Measurements from ENCODE around the gene HNRNPF. TPM values are rescaled to one million over a fixed set of nuclear protein-coding genes. Genes with fewer than 3 reads are reported as not detected.

Gene HNRNPF
- total RNA-seq, 2 experiments from 2014 or later, result 504 to 518 TPM

- H3K36me3 Mint-ChIP-seq, result no peaks in the 10 kb centered on the region
- H3K9me3 Mint-ChIP-seq, result no peaks in the 10 kb centered on the region
- DNase-seq, result no peak
- CTCF ChIA-PET, result interaction anchor here (1.0 kb wide), 1 partner anchor 81 kb away, joined by 3 read pairs; no protein-coding TSS in a partner anchor
- no peak overlapping the region for H3K27ac Mint-ChIP-seq
- POLR2A ChIA-PET, result no interaction called here
- H3K4me1 Mint-ChIP-seq (ENCODE audit: low read depth), result peaks cover 2% of the 10 kb centered on the region
- intact Hi-C loops (cut with micrococcal nuclease), result no loop called here
- H3K27me3 Mint-ChIP-seq, result no peaks in the 10 kb centered on the region
- no peak overlapping the region for H3K4me3 Mint-ChIP-seq
Observed at GRCh38 chr10:43373461-43373860, 35.5 kb downstream of the HNRNPF start.

- H3K27ac Mint-ChIP-seq, result no peak overlapping the region
- H3K27me3 Mint-ChIP-seq, result no peaks in the 10 kb centered on the region
- intact Hi-C loops (cut with micrococcal nuclease), result no loop called here
- H3K4me3 Mint-ChIP-seq, result no peak overlapping the region
- ChIA-PET CTCF (interaction anchor here (0.6 kb wide), 1 partner anchor 523 kb away, joined by 3 read pairs; no protein-coding TSS in a partner anchor), POLR2A (no interaction called here)
- no peaks in the 10 kb centered on the region for H3K9me3 Mint-ChIP-seq
- H3K4me1 Mint-ChIP-seq (ENCODE audit: low read depth), result peaks cover 2% of the 10 kb centered on the region
- no peaks in the 10 kb centered on the region for H3K36me3 Mint-ChIP-seq
- no peak for DNase-seq
Observed at GRCh38 chr10:43372765-43373361, 36.1 kb downstream of the HNRNPF start.

GRCh38 chr10:43371418-43371817 lies 37.6 kb downstream of the HNRNPF start, which contains the start of gene FXYD4:
FXYD4 (plus strand) TSS chr10:43371636; CDS start chr10:43373747, 2,111 bp downstream.
- H3K4me1 Mint-ChIP-seq (ENCODE audit: low read depth), result peaks cover 2% of the 10 kb centered on the region
- ChIA-PET CTCF (no interaction called here), POLR2A (no interaction called here)
- intact Hi-C loops (cut with micrococcal nuclease), result no loop called here
- H3K36me3 Mint-ChIP-seq, result no peaks in the 10 kb centered on the region
- no peaks in the 10 kb centered on the region for H3K27me3 Mint-ChIP-seq
- DNase-seq, result no peak
- no peak within 1 kb of the TSS for H3K4me3 Mint-ChIP-seq
- H3K27ac Mint-ChIP-seq, result no peak within 1 kb of the TSS
- H3K9me3 Mint-ChIP-seq, result no peaks in the 10 kb centered on the region

DNA sequence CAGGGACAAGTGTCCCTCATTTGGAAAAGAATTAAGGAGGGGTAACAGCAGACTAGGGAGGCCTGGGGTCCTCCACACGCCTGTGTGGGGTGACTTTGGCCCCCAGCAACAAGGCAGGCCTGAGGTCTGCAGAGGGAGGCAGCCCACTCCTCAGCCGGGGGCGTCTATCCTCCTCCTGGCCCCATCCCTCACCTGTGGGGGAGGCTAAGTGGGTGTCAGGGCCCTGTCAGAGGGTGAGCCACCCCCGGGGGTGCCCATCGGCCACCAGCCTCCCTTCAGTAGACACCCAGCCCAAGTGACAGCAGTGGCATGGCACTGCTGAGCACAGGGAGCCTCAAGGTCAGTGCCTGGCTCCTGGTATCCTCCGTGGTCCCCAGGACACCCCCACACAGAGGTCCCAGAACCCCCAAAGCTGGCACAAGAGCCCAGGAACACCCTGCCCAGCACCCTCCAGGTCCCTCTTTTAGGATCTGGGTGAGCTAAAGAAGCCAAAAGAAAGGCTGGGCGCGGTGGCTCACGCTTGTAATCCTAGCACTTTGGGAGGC lies 38.2 kb downstream of the HNRNPF start:
- H3K27ac Mint-ChIP-seq, result no peak overlapping the region
- peaks cover 2% of the 10 kb centered on the region for H3K4me1 Mint-ChIP-seq (ENCODE audit: low read depth)
- H3K36me3 Mint-ChIP-seq, result no peaks in the 10 kb centered on the region
- ChIA-PET CTCF (interaction anchor here (0.6 kb wide), 1 partner anchor 16 kb away, joined by 4 read pairs; no protein-coding TSS in a partner anchor), POLR2A (no interaction called here)
- H3K9me3 Mint-ChIP-seq, result no peaks in the 10 kb centered on the region
- no peak overlapping the region for H3K4me3 Mint-ChIP-seq
- no peak for DNase-seq
- H3K27me3 Mint-ChIP-seq, result no peaks in the 10 kb centered on the region
- intact Hi-C loops (cut with micrococcal nuclease), result no loop called here

DNA sequence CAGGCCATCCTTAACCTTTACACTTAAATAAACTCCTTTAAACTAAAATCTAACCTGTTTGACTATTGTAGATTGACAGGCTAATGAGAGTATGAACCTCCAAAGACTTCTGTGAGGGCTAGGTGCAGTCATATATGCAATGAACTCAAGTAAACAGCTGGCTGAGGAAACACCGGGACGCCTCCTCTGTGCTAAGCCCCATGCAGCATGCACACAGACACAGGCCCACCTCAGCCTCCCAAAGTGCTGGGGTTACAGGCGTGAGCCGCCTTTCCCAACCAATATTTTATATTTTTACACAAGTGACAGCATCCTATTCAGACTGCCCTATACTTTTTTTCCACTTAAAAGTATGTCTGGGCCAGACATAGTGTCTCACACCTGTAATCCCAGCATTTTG lies 39.1 kb downstream of the HNRNPF start:
- no peaks in the 10 kb centered on the region for H3K9me3 Mint-ChIP-seq
- intact Hi-C loops (cut with micrococcal nuclease), result loop anchor here (10.0 kb wide), 2 partner anchors 505 to 565 kb away; no protein-coding TSS in a partner anchor
- no peaks in the 10 kb centered on the region for H3K36me3 Mint-ChIP-seq
- ChIA-PET CTCF (interaction anchor here (0.6 kb wide), 1 partner anchor 15 kb away, joined by 4 read pairs; no protein-coding TSS in a partner anchor), POLR2A (no interaction called here)
- H3K27ac Mint-ChIP-seq, result no peak overlapping the region
- H3K27me3 Mint-ChIP-seq, result no peaks in the 10 kb centered on the region
- peaks cover 2% of the 10 kb centered on the region for H3K4me1 Mint-ChIP-seq (ENCODE audit: low read depth)
- no peak for DNase-seq
- no peak overlapping the region for H3K4me3 Mint-ChIP-seq

DNA sequence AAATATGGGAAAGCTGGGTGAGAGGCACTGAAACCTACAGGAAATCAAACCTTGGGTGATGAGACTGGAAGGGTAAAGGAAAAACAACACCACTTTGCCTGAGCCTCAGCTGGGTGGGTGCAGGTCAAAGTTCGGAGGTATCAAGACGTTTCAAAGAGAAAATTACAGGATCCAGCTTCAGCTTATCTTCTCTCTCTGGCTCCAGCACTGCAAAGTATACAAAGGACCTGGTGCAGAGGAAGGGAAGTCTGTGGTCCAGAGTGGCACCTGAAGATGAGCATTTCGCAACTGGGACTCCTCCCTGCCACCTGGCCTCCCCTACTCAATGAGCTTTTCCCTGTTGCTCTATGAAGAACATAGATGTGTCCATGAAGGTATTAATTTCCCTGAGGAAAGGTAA lies 44.0 kb downstream of the HNRNPF start:
- no peak for DNase-seq
- H3K36me3 Mint-ChIP-seq, result peaks cover 7% of the 10 kb centered on the region
- POLR2A ChIA-PET, result no interaction called here
- no peak overlapping the region for H3K27ac Mint-ChIP-seq
- CTCF ChIA-PET, result interaction anchor here (0.6 kb wide), 1 partner anchor 97 kb away, joined by 3 read pairs; no protein-coding TSS in a partner anchor
- peaks cover 18% of the 10 kb centered on the region for H3K4me1 Mint-ChIP-seq (ENCODE audit: low read depth)
- H3K27me3 Mint-ChIP-seq, result no peaks in the 10 kb centered on the region
- no peak overlapping the region for H3K4me3 Mint-ChIP-seq
- H3K9me3 Mint-ChIP-seq, result no peaks in the 10 kb centered on the region
- intact Hi-C loops (cut with micrococcal nuclease), result loop anchor here (10.0 kb wide), 2 partner anchors 500 to 560 kb away; no protein-coding TSS in a partner anchor

DNA sequence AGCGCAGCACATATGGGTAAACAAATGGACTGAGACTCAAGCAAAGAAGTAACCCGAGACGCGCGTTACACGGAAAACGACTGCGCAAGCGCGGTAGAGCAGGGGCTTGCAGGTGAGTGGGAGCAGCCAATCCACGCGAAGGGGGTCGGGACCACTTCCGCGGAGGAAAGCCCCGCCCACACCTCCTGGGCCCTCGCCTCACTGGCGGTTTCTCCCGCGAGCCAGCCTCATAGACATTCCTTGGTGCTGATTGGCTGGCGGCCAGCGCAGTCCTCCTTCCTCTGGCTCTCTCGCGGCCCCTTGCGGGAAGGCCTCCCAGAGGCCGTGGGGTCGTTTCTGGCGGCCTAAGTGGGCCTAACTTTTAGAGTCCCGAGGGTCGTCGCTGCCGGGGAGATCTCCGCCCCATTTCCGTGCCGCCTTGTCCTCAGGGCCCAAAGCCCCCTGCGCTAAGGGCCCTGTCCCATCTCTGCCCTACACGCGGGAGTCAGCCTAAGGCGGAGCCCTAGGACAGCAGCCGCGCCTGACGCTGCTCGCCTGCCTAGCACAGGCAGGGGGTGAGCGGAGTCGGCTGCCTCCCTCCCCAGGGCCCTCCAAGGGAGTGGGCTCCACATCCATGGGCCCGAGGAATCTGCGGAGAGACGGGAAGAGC lies 46.7 kb downstream of the HNRNPF start:
- H3K36me3 Mint-ChIP-seq, result peaks cover 8% of the 10 kb centered on the region
- H3K4me1 Mint-ChIP-seq (ENCODE audit: low read depth), result peaks cover 20% of the 10 kb centered on the region

DNA sequence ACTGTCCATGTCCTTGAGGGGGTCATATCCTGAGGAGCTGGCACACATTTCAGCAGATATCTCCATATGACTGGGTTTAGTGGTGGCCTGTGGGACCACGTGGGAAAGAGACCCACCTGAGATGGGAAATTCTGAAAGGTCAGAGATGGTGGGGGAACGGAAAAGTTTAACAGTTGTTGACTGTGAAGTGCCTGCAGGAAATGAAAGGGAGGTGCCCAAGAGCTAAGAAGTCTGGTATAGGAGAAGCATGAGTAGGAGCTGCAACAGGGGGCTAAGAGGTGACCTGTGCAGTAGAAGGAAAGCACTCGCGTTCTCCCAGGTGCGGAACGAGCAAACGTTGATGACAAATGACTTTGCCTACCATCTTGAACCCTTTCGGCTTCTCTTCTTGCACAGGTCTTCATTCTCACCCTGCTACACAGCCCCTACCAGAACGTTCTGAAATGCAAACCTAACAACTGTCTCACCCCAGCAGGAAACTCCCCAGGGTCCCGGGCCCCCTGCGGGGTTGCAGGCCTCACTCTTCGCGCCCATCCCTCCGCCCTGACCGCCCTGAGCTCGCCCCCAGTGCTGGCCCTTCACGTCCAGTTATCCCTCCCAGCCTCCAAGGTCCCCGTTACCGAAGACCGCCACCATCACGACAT lies 47.3 kb downstream of the HNRNPF start:
- H3K4me3 Mint-ChIP-seq, result peak overlapping the region; percentile 98
- intact Hi-C loops (cut with micrococcal nuclease), result loop anchor here (1.0 to 10.0 kb wide), 6 partner anchors 38 to 723 kb away; partner anchors contain the start of genes HNRNPF and ZNF33B
- peak; percentile 51 for DNase-seq

More for the DNA sequence above, 46.7 kb downstream of the HNRNPF start:
- intact Hi-C loops (cut with micrococcal nuclease), result loop anchor here (1.0 to 10.0 kb wide), 6 partner anchors 37 to 724 kb away; partner anchors contain the start of genes HNRNPF and ZNF33B
- CTCF ChIA-PET, result interaction anchor here (0.7 to 1.4 kb wide), 5 partner anchors 9 to 74 kb away, joined by 3 to 4 read pairs (median 3); partner anchors contain the start of gene ZNF487
- no peaks in the 10 kb centered on the region for H3K27me3 Mint-ChIP-seq
- peak overlapping the region; percentile 98 for H3K27ac Mint-ChIP-seq
- peak; percentile 99 for DNase-seq
- no peaks in the 10 kb centered on the region for H3K9me3 Mint-ChIP-seq
- POLR2A ChIA-PET, result interaction anchor here (0.6 to 1.6 kb wide), 7 partner anchors 8 to 241 kb away, joined by 3 to 6 read pairs (median 3); partner anchors contain the start of gene HNRNPF
- peak overlapping the region; percentile 98 for H3K4me3 Mint-ChIP-seq

DNA sequence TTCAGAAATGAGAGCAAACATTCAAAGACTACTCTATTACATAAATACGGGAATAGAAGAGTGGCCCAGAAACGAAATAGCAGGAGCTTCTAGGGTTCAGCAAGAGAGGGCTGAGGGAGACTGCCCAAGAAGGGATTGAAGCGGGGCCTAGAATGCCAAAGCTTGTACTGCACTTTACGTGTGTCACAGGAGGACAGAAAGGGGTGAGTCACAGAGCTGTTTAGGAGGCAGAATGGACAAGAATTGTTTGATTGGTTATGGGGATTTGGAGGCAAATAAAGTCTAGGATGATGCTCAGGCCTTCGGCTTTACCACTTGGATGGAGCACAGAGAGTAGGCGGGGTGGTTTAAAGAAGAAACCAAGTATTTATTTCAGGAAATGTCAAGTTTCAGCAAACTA lies 48.9 kb downstream of the HNRNPF start:
- Mint-ChIP-seq H3K27me3 (no peaks in the 10 kb centered on the region), H3K9me3 (no peaks in the 10 kb centered on the region), H3K36me3 (peaks cover 8% of the 10 kb centered on the region), H3K27ac (peak overlapping the region; percentile 77), H3K4me1 (ENCODE audit: low read depth) (peaks cover 32% of the 10 kb centered on the region), H3K4me3 (peak overlapping the region; percentile 42)
- intact Hi-C loops (cut with micrococcal nuclease), result loop anchor here (5.0 to 10.0 kb wide), 3 partner anchors 218 to 555 kb away; no protein-coding TSS in a partner anchor
- DNase-seq, result no peak
- ChIA-PET POLR2A (no interaction called here), CTCF (interaction anchor here (0.7 to 1.2 kb wide), 3 partner anchors 67 to 101 kb away, joined by 4 read pairs; no protein-coding TSS in a partner anchor)

More for the DNA sequence above, 47.3 kb downstream of the HNRNPF start:
- Mint-ChIP-seq H3K9me3 (no peaks in the 10 kb centered on the region), H3K36me3 (peaks cover 8% of the 10 kb centered on the region), H3K4me1 (ENCODE audit: low read depth) (peaks cover 21% of the 10 kb centered on the region), H3K27me3 (no peaks in the 10 kb centered on the region), H3K27ac (peak overlapping the region; percentile 98)
- ChIA-PET POLR2A (interaction anchor here (0.6 to 1.6 kb wide), 5 partner anchors 34 to 240 kb away, joined by 3 to 6 read pairs (median 3); partner anchors contain the start of gene HNRNPF), CTCF (interaction anchor here (0.7 to 1.4 kb wide), 5 partner anchors 9 to 75 kb away, joined by 3 to 4 read pairs (median 3); partner anchors contain the start of gene ZNF487)

- intact Hi-C loops (cut with micrococcal nuclease), result no loop called here
- peaks cover under 1% of the 10 kb centered on the region for H3K27me3 Mint-ChIP-seq
- POLR2A ChIA-PET, result interaction anchor here (1.1 kb wide), 1 partner anchor 217 kb away, joined by 3 read pairs; the partner anchor contains the start of gene CSGALNACT2
- peak overlapping the region; percentile 58 for H3K27ac Mint-ChIP-seq
- H3K36me3 Mint-ChIP-seq, result peaks cover 5% of the 10 kb centered on the region
- DNase-seq, result peak; percentile 68
- H3K4me3 Mint-ChIP-seq, result no peak overlapping the region
- CTCF ChIA-PET, result interaction anchor here (0.9 to 4.4 kb wide), 4 partner anchors 28 to 154 kb away, joined by 3 to 17 read pairs (median 4); no protein-coding TSS in a partner anchor
- H3K4me1 Mint-ChIP-seq (ENCODE audit: low read depth), result peaks cover 24% of the 10 kb centered on the region
- H3K9me3 Mint-ChIP-seq, result no peaks in the 10 kb centered on the region
Observed at GRCh38 chr10:43355749-43356371, 53.1 kb downstream of the HNRNPF start.

DNA sequence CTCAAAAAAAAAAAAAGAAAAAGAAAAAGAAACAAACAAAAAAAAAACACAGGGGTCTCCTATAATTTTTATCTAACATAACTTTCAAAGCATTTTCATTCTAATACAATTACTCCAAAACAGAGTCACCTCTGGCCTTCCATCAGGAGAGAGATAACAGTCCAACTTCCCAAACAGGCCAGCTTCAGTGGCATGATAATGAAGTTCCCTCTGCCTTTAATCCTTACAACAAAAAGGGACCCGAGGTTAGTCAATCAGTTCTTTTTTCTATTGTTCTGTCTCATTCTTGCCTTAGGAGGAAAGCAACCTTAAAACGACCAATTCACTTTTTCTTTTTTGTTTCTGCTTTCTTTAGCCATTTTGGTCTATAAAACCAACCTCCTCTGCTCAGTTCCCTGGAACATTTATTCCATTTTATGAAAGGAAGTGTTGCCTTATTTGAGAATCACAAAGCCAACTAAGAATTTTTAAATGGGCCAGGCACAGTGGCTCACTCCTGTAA lies 54.1 kb downstream of the HNRNPF start:
- Mint-ChIP-seq H3K27ac (no peak overlapping the region), H3K4me3 (no peak overlapping the region), H3K9me3 (no peaks in the 10 kb centered on the region), H3K27me3 (peaks cover 9% of the 10 kb centered on the region), H3K4me1 (ENCODE audit: low read depth) (peaks cover 20% of the 10 kb centered on the region), H3K36me3 (peaks cover under 1% of the 10 kb centered on the region)
- no peak for DNase-seq
- POLR2A ChIA-PET, result no interaction called here
- intact Hi-C loops (cut with micrococcal nuclease), result no loop called here
- CTCF ChIA-PET, result interaction anchor here (0.6 to 4.4 kb wide), 5 partner anchors 15 to 153 kb away, joined by 3 to 17 read pairs (median 4); no protein-coding TSS in a partner anchor
